ENCODE results near the gene SS18.

DNA sequence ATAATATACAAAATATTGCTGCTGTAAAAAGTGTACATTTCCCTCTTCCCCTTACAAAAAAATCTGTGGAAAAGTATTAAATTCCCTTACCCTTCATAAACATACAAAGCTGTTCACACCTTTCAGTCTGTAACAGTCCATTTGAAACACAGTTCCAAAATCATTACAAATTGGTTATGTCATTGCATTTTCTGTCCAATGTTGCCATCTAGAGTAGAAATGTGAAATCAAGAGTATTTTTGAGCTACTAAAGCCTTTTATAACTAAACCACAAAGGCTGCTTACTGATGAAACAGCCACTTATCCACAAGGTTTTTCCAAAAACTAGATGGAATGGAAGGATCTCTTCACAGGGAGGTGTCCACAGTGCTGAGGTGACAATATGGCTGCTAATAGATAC lies 72.5 kb downstream of the SS18 start:
- TF ChIP-seq, protein P1, sequence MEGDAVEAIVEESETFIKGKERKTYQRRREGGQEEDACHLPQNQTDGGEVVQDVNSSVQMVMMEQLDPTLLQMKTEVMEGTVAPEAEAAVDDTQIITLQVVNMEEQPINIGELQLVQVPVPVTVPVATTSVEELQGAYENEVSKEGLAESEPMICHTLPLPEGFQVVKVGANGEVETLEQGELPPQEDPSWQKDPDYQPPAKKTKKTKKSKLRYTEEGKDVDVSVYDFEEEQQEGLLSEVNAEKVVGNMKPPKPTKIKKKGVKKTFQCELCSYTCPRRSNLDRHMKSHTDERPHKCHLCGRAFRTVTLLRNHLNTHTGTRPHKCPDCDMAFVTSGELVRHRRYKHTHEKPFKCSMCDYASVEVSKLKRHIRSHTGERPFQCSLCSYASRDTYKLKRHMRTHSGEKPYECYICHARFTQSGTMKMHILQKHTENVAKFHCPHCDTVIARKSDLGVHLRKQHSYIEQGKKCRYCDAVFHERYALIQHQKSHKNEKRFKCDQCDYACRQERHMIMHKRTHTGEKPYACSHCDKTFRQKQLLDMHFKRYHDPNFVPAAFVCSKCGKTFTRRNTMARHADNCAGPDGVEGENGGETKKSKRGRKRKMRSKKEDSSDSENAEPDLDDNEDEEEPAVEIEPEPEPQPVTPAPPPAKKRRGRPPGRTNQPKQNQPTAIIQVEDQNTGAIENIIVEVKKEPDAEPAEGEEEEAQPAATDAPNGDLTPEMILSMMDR (IDR thresholded peaks at IDR 0.05), result no peak
- TF ChIP-seq POLR2A (IDR thresholded peaks at IDR 0.05), result no peak
